Choroid plexus epithelial cell (primary cell): ENCODE measurements around the gene PATL2.

Experiments used
- DNase-seq: peaks from one replicate; pipeline ENCODE4 v3.0.0-alpha.2; 2010; ENCODE audit warnings: low read depth
- H3K4me3 ChIP-seq: 2 replicates; pipeline ENCODE4 v1.5.1; 2011; ENCODE audit warnings: low read depth, mild to moderate bottlenecking, control low read depth, low read length, moderate library complexity
- TF ChIP-seq, protein P1 (sequence below): conservative IDR thresholded peaks from 2 replicates; pipeline ENCODE4 v1.5.1; 2011; ENCODE audit warnings: low read depth, mild to moderate bottlenecking, control low read depth, inconsistent platforms, low read length, moderate library complexity

The PATL2 gene

DNA sequence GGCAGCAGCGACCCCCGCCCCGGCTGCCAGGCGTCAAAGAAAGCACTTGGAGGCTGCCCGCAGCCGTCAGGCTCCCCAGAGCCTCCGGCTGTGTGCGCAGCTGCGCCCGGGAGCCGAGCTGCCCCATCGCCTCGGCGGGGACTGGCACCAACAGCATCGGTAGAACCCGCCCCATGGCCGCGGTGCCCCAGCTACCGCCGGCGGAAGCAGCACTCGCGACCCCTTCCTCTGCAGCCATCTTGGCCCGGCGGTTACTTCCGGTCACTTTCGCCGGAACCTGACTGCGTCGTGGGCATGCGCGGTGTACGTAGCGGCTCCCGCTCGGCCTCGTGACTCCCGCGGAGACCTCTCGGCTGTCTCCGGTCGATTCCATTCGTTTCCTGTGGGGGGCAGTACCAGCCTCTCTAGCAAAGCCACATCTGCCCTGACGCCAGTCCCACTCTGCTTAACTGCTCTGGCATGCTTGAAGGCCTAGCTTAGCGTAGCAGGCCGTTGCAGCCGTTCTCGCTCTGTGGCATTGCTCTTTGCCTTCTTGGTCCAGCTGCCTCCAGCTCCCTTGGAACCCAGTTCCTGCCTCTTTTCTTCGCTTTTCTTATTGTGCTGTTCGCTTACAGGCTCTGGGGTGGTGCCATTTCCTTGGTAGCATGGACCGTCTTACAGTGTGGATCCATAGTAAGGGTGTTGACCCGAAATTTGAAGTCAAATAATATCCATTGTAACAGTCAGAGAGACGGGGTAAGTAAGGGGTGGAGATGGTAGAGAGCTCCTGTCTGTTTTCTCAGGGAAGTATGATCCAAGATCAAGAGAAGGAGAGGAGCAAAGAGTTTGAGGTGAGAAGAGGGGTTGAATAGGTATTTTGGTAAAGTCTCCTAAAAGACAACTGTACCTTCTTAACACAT is 47.5 kb downstream of the PATL2 start, which contains the start of gene SPG11:
SPG11 (minus strand) TSS at position 253 of the 899 bp plus-strand sequence; CDS start at position 238, 15 bp downstream.
- peak within 1 kb of the TSS; percentile 81 for H3K4me3 ChIP-seq
- TF ChIP-seq, protein P1, sequence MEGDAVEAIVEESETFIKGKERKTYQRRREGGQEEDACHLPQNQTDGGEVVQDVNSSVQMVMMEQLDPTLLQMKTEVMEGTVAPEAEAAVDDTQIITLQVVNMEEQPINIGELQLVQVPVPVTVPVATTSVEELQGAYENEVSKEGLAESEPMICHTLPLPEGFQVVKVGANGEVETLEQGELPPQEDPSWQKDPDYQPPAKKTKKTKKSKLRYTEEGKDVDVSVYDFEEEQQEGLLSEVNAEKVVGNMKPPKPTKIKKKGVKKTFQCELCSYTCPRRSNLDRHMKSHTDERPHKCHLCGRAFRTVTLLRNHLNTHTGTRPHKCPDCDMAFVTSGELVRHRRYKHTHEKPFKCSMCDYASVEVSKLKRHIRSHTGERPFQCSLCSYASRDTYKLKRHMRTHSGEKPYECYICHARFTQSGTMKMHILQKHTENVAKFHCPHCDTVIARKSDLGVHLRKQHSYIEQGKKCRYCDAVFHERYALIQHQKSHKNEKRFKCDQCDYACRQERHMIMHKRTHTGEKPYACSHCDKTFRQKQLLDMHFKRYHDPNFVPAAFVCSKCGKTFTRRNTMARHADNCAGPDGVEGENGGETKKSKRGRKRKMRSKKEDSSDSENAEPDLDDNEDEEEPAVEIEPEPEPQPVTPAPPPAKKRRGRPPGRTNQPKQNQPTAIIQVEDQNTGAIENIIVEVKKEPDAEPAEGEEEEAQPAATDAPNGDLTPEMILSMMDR: peak; percentile 90
- DNase-seq: peak; percentile 99

DNA sequence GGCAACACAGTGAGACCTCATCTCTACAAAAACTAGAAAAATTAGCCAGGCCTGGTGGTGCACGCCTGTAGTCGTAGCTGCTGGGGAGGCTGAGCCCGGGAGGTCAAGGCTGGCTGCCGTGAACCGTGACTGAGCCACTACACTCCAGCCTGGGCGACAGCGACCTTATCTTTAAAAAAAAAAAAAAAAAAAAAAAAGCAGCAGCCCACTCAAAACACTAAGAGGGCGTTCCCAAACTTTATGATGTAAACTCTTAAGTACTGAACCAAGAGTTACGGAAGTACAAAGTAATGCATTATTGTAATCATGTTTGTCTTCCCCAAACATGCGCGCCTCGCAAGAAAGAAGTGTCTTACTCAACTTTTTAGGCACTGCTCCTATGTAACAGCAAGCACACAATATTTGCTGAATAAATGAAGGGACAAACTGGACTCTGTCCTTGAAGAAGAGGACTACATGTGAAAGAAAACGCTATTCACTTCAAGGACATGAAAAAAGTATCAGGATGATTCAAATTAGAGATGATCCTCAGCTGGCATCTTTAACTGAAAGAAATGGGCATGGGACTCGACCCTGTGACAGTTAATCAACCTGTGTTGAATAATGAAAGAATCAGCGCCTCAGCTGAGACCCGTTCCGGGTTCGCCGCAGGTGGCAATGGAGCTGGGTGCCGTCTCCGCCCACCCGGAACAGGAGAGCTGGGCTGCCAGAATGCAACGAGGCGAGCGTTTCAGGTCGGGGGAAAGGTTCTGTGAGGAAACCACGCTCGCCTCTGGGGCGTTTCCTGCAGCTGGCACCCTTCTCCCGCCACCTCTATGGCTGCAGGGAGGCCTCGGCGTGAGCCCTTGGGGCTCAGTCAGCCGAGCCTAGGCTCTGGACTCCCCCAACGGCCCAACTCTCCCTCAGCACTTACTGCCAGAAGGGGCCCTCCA is 48.4 kb downstream of the PATL2 start:
- DNase-seq: peak; percentile 74
- peak overlapping the region; percentile 81 for H3K4me3 ChIP-seq
- TF ChIP-seq, protein P1: no peak

DNA sequence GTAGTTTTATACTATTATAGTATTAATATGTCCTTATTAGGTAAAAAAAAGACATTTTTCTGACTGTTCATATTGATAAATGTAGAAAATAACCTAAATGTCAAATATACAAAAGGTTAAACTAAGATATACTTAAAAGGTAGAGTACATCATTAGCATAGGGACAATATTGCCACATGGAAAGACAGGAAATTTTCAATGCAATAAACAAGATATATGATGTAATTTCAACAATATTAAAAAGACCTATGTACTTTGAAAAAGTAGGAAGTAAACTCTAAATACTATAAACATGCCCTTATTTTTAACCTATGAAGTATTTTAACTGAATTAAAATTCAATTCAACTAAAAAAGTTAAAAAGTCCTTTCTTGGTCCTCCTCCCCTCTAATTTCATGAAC is 49.5 kb downstream of the PATL2 start:
- no peak for DNase-seq
- no peak overlapping the region for H3K4me3 ChIP-seq
- TF ChIP-seq, protein P1: no peak

DNA sequence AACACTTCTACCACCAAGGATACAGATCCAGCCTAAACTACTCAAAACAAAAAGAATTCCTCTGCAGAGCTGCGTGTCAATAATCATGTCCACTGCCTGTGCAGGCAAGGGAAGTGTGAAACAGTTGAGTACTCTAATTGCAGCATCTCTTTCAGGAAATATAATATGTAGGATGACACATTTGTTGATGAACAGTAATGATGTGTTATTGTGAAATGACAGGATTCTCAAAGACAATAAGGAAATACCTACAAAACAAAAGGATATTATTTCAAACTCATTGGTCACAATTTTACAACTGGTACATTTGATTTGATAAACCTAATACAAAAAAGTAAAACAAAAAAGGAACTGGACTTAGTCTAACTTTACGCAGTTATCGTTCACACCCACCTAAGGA is 52.1 kb downstream of the PATL2 start:
- TF ChIP-seq, protein P1: no peak
- no peak overlapping the region for H3K4me3 ChIP-seq
- no peak for DNase-seq

DNA sequence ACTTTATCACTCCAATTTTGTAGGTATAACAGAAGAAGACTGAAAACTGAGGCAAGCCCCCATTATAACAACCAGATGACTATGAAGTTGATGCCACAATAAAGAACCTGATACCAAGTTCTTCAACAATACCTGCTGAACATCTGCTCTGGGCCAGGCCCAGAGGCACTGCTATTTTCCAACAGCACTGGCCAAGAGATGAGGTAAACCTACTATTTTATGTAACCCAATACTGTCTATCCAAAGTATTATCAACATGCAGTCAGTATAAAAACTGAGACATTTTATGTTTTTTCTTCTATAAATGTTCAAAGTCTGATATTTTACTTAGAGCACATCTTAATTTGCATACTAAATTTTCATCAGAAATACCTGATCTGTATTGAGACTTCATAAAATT is 53.7 kb downstream of the PATL2 start:
- no peak overlapping the region for H3K4me3 ChIP-seq
- TF ChIP-seq, protein P1: no peak
- no peak for DNase-seq

DNA sequence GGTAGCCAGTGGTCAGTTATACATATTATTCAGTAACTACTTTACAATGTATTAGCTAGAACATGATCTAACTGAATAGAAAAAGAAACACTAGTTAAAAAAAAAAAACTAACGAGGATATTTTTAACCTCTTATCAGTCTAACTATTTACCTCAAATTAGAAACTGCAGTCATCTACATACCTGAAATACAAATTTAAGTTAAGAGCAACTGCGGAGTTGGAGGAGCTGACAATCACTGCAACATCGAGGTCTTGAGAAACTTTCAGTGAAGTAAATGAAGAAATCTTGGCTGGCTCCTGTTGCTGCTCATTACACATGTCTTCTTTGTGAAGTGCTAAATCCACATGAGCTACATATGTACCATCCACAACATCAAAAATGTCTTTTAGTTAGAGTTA is 54.2 kb downstream of the PATL2 start:
- TF ChIP-seq, protein P1: no peak
- no peak for DNase-seq
- H3K4me3 ChIP-seq: no peak overlapping the region
